ENCODE measurements around the gene PLXNB1. TPM values are rescaled to one million over a fixed set of nuclear protein-coding genes. Genes with fewer than 3 reads are reported as not detected.

The PLXNB1 gene
- total RNA-seq, 4 donors from 2014 or later = 129 to 530 (median 245) TPM

DNA sequence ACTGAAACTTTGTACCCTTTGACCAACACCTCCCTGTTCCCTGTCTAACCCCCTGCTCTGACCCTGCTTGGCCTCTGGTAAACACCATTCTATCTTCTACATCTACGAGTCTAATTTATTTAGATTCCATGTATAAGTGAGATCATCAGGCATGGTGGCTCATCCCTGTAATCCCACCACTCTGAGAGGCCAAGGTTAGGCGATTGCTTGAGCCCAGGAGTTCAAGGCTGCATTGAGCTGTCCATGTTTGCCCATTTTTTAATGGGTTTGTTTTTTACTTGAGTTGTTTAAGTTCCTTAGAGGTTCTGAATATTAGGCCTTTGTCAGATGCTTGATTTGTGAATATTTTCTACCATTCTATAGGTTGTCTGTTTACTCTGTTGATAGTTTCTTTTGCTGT is 40.9 kb downstream of the PLXNB1 start:
- intact Hi-C loops (cut with DNase I; ENCODE audit: low total_unique reads) (no loop called here), in situ Hi-C loops (cut with MboI; ENCODE audit: low pct_ligation_motif_present in 1 of 4, low pct_unique_long_range_greater_than_20kb in 1 of 4, low sequenced_read_pairs in 3 of 4) (no loop called here)
- Histone ChIP-seq H3K4me1 (no peaks in the 10 kb centered on the region), H3K4me3 (no peak overlapping the region), H3K27me3 (peaks cover 10% of the 10 kb centered on the region), H3K9me3 (peaks cover 0 to 7% of the 10 kb centered on the region in 2 donors), H3K27ac (no peak overlapping the region), H3K36me3 (no peaks in the 10 kb centered on the region)
- DNase-seq = no peak
- WGBS, 2 donors (ENCODE audit: low coverage in 1 of 2) = 58 to 68% methylated on average over 2 of the region's 2 CpGs
- TF ChIP-seq POLR2A (IDR thresholded peaks at IDR 0.05) = no peak
- TF ChIP-seq EP300 (IDR thresholded peaks at IDR 0.05; ENCODE audit: low read depth) = no peak

DNA sequence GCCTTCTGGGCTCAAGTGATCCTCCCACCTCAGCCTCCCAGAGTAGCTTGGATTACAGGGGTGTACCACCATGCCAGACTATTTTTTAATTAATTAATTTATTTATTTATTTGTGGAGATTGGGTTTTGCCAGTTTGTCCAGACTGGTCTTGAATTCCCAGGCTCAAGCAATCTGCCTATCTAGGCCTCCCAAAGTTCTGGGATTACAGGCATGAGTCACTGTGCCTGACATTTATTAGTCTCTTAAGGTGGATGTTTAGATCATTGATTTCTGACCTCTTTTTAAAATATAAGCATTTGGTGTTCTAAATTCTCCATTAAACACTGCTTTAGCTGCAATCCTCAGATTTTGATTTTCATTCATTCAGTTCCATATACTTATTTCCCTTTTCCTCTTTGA is 42.3 kb downstream of the PLXNB1 start:
- H3K9me3 ChIP-seq = peaks cover 0 to 7% of the 10 kb centered on the region in 2 donors
- H3K27ac ChIP-seq = no peak overlapping the region
- no peak overlapping the region for H3K4me3 ChIP-seq
- intact Hi-C loops (cut with DNase I; ENCODE audit: low total_unique reads) = no loop called here
- peaks cover 6% of the 10 kb centered on the region for H3K27me3 ChIP-seq
- H3K36me3 ChIP-seq = no peaks in the 10 kb centered on the region
- no peak for TF ChIP-seq POLR2AphosphoS5 (IDR thresholded peaks at IDR 0.05)
- TF ChIP-seq, protein P1, sequence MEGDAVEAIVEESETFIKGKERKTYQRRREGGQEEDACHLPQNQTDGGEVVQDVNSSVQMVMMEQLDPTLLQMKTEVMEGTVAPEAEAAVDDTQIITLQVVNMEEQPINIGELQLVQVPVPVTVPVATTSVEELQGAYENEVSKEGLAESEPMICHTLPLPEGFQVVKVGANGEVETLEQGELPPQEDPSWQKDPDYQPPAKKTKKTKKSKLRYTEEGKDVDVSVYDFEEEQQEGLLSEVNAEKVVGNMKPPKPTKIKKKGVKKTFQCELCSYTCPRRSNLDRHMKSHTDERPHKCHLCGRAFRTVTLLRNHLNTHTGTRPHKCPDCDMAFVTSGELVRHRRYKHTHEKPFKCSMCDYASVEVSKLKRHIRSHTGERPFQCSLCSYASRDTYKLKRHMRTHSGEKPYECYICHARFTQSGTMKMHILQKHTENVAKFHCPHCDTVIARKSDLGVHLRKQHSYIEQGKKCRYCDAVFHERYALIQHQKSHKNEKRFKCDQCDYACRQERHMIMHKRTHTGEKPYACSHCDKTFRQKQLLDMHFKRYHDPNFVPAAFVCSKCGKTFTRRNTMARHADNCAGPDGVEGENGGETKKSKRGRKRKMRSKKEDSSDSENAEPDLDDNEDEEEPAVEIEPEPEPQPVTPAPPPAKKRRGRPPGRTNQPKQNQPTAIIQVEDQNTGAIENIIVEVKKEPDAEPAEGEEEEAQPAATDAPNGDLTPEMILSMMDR (IDR thresholded peaks at IDR 0.05) = no peak
- TF ChIP-seq EP300 (IDR thresholded peaks at IDR 0.05; ENCODE audit: low read depth) = no peak
- no peak for TF ChIP-seq POLR2A (IDR thresholded peaks at IDR 0.05)
- in situ Hi-C loops (cut with MboI; ENCODE audit: low pct_ligation_motif_present in 1 of 4, low pct_unique_long_range_greater_than_20kb in 1 of 4, low sequenced_read_pairs in 3 of 4) = no loop called here
- DNase-seq = no peak
- no peaks in the 10 kb centered on the region for H3K4me1 ChIP-seq

- Histone ChIP-seq H3K4me3 (no peak overlapping the region), H3K4me1 (peaks cover 0 to 5% (median 0%) of the 10 kb centered on the region in 4 donors), H3K36me3 (no peaks in the 10 kb centered on the region), H3K9me3 (no peaks in the 10 kb centered on the region), H3K27ac (no peak overlapping the region), H3K27me3 (no peaks in the 10 kb centered on the region)
- WGBS, 2 donors (ENCODE audit: low coverage in 1 of 2) = 76 to 80% methylated on average over 1 to 5 of the region's 5 CpGs
- DNase-seq = no peak
- in situ Hi-C loops (cut with MboI; ENCODE audit: low pct_ligation_motif_present in 1 of 4, low pct_unique_long_range_greater_than_20kb in 1 of 4, low sequenced_read_pairs in 3 of 4) (no loop called here), intact Hi-C loops (cut with DNase I; ENCODE audit: low total_unique reads) (no loop called here)
- TF ChIP-seq EP300 (IDR thresholded peaks at IDR 0.05; ENCODE audit: low read depth) (no peak), POLR2A (IDR thresholded peaks at IDR 0.05) (no peak), POLR2AphosphoS5 (IDR thresholded peaks at IDR 0.05) (no peak)
- TF ChIP-seq, protein P1 (IDR thresholded peaks at IDR 0.05) = no peak
Observed at GRCh38 chr3:48372862-48373435, 56.9 kb downstream of the PLXNB1 start.

DNA sequence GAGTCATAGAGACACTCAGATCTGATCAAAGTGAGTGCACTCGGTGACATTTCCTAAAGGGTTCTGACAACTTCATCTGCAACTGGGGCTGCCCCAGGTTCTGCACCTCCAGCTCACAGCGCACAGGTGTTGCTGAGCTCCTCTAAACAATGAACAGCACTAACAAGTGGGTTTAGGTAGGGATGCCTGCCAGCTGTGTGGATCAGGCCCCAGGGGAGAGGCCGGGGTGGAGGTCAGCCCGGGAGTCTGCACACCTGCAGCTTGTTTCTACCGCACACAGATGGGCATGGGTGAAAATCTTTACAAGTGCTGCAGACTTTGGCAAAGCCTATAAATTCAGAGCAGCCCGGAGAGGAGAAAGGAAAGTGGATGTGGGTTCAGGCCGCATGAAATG is 57.5 kb downstream of the PLXNB1 start:
- Histone ChIP-seq H3K27ac (no peak overlapping the region), H3K36me3 (no peaks in the 10 kb centered on the region), H3K4me1 (peaks cover 0 to 5% (median 0%) of the 10 kb centered on the region in 4 donors), H3K9me3 (no peaks in the 10 kb centered on the region), H3K27me3 (no peaks in the 10 kb centered on the region), H3K4me3 (no peak overlapping the region)
- in situ Hi-C loops (cut with MboI; ENCODE audit: low pct_ligation_motif_present in 1 of 4, low pct_unique_long_range_greater_than_20kb in 1 of 4, low sequenced_read_pairs in 3 of 4) = no loop called here
- TF ChIP-seq POLR2AphosphoS5 (IDR thresholded peaks at IDR 0.05) (no peak), POLR2A (IDR thresholded peaks at IDR 0.05) (no peak), EP300 (IDR thresholded peaks at IDR 0.05; ENCODE audit: low read depth) (no peak)
- TF ChIP-seq, protein P1 (IDR thresholded peaks at IDR 0.05) = no peak
- no peak for DNase-seq
- intact Hi-C loops (cut with DNase I; ENCODE audit: low total_unique reads) = no loop called here
- WGBS, 2 donors (ENCODE audit: low coverage in 1 of 2) = 74 to 100% methylated on average over 4 to 7 of the region's 7 CpGs
